EH (cell line): Measurements from ENCODE around the gene FRMD5.
A peak's percentile ranks its signal among the peaks of the same experiment; 100 is the strongest.

ENCODE experiments used
- DNase-seq: peaks from one replicate; pipeline ENCODE4 v3.0.0-alpha.2; 2015; ENCODE audit warnings: low read depth

FRMD5 gene

DNA sequence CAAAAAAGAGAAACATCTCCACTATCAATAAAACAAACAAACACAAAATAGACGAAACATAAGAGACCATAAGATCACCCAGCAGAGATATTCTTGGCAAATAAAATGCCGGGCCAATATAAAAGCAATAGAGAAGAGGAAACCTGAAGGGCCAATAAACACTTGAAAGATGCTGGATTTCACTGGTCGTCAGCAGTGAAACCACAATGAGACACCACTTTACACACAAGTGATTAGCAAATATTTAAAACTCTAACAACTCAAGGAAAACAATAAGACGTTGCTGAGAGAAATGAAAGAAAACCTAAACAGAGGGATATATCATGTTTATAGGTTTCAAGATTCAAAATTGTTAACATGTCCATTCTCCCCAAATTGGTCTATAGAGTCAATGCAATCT is 219.7 kb downstream of the FRMD5 start:
- DNase-seq = no peak

DNA sequence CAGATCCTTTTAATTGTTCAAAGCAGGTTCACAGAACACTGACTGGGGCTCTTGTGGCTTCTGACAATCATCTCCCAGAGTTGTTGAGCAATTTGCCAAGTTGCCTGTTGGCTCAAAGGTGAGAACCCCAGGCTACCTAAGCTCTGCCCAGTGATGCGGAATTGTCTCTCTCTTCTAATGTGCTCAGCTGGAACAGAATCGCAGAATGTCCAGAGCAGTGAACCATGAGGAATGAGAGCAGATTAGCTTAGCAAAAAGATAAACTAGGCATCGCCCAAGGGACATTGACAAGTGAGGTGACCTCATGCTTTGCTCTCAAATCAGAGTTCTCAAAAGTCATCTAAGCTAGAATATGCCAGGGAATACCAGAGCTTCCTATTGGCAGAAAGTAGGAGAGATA is 220.2 kb downstream of the FRMD5 start:
- DNase-seq = no peak

DNA sequence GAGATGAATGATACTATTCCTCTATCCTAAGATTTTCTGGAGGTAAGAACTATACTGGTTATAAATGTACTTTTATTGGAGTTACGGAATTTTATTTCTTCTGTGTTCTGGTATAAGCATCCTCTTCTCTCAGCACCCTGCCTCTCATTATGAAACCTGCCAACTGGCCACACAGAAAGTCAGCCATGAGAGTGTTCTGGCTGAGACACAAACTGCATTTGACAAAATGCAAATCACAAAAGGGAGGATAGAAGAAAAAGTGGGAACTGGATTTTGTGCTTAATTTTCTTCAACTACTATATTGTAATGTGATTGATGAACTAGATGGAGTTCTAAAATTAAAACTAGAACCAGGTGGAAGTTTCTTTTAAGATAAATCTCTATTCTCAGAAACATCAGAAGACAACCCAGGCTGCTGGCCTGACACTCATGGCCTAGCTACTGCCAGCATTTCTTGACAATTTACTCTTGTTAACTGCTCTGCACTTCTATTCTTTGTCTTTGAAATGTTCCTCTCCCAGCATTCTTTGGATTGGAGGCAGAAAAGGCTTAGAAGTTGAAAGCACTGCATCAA is 225.2 kb downstream of the FRMD5 start:
- no peak for DNase-seq

DNA sequence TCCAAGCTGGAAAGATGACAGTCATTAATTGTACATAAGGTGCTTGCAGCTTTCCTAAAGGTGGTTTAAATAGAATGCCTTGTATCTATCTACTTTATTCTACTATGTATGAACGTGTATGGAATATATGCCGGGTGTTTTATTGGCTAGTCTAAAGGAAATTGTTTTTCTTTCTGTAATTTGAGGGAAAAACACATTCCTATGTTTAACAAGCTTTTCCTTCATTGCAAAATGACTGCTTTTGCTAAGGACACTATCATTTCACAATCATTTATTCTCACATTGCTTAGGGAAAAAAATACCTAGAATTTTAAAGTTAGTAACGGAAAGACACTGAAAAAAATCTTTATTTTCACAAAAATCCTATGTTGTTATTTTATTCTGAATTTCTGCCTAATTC is 226.5 kb downstream of the FRMD5 start:
- peak; percentile 52 for DNase-seq

DNA sequence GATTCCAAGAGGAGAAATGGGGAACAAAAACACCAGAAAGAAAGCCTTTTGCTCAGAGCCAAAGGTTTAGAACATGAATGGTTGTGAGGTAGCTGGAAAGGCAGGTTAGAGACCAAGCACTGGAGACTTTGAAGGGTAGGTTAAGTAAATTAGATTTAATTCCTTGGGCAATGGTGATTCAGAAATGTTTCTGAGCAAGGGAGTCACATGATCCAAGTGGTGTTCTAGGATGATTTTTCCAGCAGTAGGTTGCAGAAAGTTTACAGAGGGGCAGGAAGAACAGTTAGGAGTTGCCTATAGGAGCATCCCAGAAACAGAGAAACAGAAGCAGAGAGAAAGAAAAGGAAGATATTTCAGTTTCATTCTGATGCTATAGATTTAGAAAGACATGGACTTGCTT is 228.4 kb downstream of the FRMD5 start:
- DNase-seq = peak; percentile 14

DNA sequence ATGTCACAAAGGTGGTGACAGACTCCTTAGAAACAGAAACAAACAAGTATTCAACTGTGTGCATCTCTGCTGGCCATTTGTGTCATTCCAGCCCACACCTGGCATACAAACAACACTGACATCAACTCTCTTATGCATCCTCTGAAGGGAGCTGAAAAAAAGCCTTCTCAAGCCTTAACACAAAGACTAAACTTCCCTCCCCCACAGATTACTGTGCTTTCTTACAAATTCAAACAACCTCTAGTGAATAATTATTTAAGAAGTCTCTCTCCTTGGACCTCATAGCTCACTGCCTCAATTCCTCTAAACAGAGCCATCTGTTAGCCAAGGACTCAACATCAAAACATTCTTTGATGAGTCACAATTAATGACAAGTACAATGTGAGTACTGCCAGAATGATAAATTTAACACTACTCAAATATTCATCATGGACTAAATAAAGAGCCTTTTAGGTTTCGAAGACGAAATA is 236.2 kb downstream of the FRMD5 start:
- DNase-seq = peak; percentile 88

DNA sequence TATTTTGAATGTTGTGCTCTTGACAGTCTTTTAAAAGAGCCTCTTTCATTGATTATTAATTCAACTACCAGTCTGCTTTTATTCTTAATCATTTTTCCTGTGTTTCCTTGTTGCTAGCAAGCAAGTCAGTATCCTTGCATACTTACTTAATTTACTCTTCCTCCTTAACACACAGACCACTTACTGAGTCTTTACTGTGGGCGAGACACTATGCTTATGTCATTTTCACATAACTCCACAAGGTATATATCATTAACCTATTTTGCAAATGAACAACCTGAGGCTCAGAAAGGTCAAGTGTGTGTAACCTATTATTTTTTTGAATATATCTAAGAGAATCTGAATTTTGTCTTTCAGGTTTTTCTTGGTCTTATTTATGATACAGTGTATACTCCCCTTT is 237.3 kb downstream of the FRMD5 start:
- no peak for DNase-seq

DNA sequence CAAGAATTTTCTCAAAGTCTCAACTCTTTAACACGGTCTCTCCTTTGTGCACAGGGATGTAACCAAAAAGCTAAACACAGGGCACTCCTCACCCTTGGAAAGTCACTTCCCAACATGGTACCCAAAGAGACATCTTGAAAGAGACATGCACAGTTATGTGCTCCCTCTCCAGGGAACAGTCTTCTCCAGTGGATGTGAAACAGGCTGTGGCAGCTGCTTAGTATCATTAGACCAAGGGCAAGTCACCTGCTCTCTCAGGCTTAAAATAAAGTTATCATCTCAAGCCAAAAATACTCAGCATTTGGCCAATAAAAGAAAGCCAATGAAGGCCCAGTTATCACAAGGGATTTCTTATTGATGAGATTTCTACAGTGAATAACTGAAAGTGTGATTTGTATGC is 239.9 kb downstream of the FRMD5 start:
- no peak for DNase-seq

DNA sequence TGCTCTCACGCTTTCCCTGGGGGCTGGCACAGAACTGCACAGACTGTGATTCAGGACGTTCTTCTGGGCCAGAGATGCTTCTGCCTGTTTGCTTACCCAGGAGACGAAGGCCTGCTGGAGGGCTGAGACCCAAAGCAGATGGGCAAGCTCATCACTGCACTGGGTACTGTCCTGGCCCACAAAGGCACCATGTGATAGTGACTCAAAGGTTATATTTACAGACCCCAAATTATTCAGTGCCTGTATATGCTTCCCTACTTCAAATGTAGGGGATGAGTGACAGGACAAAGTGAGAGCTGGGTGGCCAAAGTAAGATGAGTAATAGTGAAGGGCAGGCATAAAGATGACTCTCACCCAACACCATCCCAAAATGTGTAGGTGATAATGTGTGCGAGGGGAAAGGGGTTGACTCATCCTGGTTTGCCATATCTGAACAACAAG is 240.9 kb downstream of the FRMD5 start:
- peak; percentile 18 for DNase-seq

DNA sequence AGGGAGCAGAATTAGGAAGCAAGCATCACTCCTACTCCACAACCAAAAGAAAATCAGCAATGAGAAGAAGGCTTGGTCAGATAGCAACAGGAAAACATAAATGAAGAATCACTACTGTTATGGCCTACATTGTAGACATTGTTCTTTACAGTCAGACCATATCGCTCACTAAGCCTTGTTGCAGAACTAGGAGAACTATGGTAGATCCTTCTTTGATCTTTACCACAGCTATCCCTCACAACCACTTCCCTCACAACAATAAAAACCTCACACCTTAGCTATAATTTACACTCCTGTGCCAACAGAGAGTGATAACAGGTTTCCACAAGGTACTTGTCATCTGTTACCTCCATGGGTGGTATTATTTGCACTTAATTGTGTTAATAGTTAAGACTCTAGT is 241.7 kb downstream of the FRMD5 start:
- DNase-seq = no peak

DNA sequence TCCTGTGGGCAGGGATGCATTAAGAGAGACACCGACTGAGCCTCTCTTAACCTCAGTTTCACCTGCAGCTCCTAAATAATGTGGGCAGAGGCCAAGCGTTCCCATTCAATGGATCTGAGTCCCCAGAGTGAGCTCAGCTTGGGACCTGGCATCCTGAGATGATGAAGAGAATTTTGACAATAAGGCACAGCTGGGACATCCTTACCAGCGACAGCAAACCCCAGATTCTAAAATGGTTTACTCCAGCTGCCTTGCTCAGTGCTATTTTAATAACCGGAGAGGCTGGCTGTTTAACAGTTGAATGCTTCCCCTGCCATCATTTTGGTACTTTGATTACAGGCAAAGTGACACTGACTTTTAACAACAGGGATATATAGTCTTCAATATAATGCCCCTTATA is 244.5 kb downstream of the FRMD5 start:
- DNase-seq = no peak

DNA sequence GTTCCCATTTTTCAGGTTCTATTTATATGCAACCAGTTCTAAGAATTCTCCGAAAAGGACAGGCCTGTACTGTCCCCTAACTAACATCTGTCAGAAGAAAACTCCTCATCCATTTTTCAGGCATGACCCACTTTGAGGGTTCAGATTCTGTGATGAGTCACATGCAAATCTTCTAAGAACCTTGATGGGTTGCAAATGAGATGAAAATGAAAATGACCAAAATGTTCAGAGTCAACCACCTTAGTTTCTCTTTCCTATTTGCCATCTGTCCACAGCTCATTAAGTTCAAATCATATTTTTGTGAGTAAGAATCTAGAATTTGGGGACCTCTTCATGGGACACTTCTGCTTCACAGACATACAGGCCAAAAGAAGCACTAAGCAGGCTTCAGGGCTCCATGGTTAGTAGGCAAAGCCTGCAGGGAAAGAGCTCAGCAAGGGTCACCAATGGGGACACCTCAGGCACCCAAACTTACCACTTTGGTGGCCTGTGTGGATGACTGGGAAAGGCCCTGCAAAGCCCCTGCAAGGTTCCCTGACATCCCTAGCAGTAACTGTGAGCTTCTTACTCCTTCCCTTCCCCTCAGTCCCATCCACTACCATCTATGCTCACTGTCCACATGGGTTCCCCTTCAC is 246.3 kb downstream of the FRMD5 start:
- no peak for DNase-seq

DNA sequence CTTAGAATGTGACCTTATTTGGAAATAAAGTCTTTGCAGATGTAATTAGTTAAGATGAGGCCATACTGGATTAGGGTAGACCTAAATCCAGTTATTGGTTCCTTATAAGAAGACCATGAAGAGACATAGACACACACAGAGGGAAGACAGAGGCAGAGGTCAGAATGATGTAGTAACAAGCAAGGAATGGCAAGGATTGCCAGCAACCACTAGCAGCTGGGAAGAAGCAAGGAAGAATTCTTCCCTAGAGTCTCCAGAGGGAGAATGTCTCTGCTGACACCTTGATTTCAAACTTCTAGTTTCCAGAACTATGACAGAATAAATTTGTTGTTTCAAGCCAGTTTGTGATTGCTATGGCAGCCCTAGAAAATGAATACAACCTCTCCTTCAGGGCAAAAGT is 251.6 kb downstream of the FRMD5 start:
- DNase-seq = peak; percentile 57

DNA sequence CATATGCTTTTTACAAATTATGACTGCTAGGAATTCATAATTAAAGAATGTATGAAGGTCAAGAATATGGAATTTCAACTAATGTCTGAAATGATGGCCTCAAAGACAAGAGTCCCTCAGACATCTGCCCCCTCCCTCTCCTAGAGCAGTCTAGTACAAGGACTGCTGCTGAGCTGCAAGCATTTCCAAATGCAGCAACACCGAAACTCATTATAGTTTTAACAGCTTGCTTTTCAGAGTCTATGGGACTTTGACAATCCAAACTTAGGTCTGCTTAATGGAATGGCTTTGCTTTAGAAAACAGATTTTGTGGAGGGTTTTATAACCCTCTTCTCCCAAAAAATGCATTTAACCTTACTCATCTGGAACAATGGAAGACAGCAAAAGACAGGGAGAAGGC is 252.9 kb downstream of the FRMD5 start:
- no peak for DNase-seq

DNA sequence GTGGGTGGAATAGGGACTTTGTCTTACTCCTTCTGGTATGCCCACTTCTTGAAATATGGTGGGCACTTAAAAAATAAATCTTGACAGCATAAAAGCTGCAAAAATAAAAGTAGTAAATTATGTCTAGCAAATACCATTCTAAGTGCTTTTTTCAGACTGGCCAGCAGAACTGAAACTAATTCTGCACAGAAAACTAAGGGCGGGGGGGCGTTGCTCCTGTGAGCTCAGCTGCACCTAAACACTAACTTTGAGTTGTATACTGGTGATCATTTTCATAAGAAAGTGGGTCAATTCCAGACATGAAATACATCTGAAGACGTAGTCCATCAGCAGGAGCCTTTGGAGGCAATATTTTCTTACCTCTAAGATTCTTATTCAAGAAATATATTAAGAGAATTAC is 253.5 kb downstream of the FRMD5 start:
- no peak for DNase-seq

DNA sequence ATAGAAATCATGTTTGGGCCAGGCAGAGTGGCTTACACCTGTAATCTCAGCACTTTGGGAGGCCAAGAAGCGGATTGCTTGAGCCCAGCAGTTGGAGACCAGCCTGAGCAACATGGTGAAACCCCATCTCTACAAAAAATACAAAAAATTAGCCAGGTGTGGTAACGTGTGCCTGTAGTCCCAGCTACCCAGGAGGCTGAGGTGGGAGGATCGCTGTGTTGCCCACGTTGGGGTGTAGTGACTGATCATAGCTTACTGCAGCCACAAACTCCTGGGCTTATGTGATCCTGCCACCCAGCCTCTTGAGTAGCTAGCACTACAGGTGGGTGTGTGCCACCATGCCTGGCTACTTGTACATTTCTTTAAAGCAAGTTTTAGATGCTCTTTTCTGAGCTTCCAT is 254.0 kb downstream of the FRMD5 start:
- no peak for DNase-seq

DNA sequence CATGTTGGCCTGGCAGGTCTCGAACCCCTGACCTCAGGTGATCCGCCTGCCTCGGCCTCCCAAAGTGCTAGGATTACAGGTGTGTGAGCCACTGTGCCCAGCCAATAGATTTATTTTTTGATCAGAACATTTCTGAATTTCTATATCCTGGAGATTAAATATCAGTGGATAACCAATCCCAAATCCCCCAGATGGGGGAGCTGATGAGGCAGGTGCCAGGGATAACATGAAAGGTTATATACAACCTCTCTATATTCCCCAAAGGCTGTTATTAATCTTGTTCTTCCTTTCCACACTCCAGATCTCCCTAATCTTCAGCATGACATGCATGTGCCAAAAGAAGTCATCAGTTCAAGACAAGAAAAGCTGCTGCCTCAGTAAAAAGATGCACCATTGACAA is 256.0 kb downstream of the FRMD5 start:
- DNase-seq = peak; percentile 43

DNA sequence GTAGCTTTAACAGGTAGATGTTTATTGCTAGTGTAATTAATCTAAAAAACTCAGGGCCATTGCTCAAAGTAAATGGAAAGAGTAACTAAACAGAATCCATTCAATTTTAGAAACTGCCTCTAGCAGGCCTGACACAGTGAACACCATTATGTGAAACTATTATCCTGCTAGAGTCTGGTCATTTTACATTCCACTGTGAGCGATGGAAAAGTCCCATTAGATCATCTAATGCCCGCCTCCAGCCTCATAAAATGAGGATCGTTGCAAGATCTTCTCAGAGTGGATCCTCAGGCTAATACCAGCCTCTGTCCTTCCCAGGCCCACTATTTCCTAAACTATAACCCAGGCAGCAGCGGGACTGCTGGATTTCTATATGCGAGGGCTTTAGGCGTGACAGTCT is 260.6 kb downstream of the FRMD5 start:
- DNase-seq = peak; percentile 76

DNA sequence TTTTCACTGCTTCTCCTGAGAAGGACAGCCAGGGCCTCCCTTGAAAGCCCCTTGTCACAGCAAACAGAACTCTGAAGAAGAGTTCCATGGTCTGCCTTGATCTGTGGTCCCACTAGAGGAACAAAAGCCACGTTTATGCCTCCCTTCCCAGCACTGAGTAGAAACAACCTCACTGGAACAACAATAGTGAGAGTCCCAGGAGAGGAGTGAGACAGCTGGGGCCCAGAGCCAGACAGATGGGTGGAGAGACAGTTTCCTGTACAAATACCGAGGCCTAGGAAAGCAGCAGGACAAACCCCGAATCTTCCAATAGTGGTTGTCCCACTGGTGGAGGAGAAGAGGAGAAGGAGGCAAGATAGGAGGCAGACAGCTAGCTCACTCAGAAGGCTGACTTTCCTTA is 262.2 kb downstream of the FRMD5 start:
- DNase-seq = no peak

DNA sequence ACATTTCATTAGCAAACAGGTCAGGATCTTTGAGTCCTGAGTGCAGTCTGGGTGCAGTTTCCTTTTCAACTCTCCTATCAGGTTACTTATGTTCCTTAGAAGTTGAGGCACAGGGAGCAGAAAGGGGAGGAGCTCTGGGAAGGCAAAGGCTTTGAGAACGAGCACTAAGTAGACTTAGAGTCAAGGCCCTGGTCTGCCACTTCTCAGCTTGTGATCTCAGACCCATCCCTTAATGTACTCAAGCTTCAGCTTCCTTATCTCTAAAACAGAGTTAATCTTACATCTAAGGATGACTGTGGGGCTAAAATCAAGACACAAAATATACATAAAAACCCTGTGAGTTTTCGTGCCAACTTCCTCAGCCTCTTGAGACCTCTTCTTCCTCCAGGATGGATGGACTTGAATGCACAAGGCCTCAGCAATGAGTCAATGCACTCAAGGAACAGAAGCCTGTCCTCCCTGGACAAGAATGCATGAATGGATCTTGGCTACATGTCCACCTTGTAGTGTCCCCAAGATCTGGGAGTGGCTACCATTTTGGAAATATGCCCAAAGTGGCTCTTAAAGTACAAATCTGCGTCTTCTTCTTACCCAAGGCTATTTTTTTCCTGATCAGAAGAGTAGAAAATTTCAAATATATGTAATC is 263.2 kb downstream of the FRMD5 start:
- no peak for DNase-seq

DNA sequence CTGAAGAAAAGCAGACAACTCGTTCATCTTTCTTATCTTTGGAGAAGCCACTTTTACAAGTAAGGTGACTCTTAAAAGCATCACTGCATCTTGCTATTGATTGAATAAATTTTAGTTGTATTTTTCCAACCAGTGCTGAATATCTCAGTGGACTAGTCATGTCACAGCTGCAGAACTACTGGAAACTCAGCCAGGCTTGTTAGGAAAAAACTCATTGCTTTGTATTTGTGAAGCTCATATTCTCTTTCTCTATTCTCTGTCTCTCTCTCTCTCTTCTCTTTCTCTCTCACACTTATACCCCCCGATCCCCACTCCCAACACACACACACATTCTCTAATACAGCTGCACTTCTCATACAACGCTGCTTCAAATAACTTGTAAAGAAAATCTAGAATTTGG is 264.0 kb downstream of the FRMD5 start:
- DNase-seq = no peak

DNA sequence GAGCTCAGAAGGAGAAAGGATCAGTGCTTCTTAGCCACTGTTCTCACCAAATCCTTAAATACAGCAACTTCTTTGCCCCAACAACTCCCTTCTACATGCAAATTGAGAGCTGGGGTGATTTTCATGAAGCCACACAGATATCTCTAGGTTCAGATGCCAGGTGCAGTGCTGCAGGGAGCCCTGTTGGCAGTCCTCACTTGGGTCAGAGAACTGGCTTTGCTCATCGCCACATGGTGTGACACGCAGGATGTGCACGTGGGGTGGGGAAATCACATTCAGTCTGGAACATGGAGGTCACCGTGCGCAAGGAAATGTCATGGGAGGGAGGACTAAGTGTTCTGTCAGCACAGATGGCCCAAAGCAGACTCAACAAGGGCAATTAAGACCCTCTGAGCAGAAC is 264.5 kb downstream of the FRMD5 start:
- no peak for DNase-seq

DNA sequence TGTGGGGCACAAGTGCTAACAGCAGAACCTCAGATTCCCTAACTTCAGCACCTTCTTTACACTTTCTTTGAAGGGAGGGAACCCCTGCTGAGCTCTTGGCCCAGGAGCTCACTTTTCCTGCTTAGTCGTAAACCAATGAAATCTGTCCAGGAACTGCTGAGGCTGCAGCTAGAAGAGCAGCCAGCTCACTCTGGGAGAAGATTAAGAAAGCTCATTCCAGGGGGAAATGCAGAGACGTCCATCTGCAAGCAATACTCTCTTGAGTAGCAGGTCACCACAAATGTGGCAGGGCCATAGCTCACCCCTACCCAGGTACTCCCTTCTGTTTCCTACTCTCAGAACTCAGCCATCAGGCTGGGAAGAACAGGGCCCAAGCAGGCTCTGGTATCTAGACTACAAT is 265.0 kb downstream of the FRMD5 start:
- DNase-seq = peak; percentile 52

DNA sequence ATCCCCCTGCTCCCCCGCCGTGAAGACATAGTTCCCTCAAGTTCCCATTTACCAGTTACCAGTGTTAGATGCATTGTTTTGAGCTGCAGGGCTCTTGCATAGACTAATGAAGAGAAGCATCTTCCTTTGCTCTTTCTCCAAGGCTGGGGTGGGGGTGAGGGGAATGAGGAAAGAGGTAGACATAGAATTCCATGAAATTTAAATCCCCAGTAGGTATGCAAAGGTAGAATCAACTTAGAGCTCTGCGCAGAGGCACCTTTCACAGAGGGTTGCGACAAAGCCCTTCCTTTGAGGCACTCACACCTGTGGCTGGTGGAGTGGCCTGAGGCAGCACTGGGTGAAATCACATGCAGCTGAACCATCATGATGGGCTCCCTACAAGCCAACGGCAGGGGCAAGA is 266.9 kb downstream of the FRMD5 start:
- DNase-seq = no peak
